GM18870 (cell line): Measurements from ENCODE around the gene CD40LG.
A peak's percentile ranks its signal among the peaks of the same experiment; 100 is the strongest.

ENCODE experiments used
- ATAC-seq: cut with Tn5 transposase; IDR thresholded peaks from one replicate; pipeline ENCODE4 v1.9.1; 2021; ENCODE audit warnings: moderate library complexity; ENCODE audit not compliant: unreplicated experiment

CD40LG gene

GRCh38 chrX:136647677-136648360, at the start of gene CD40LG:
TSS of gene CD40LG (plus strand) at chrX:136648158. CDS start at chrX:136648249, 91 bp downstream.
- ATAC-seq = no peak

GRCh38 chrX:136598631-136599030, 49.3 kb upstream of the CD40LG start:
- no peak for ATAC-seq

- no peak for ATAC-seq
Measured at GRCh38 chrX:136600059-136600458, 47.9 kb upstream of the CD40LG start.

- ATAC-seq = no peak
Measured at GRCh38 chrX:136607236-136607635, 40.7 kb upstream of the CD40LG start.

- no peak for ATAC-seq
Measured at GRCh38 chrX:136608295-136608933, 39.5 kb upstream of the CD40LG start.

- ATAC-seq = peak; percentile 84
Measured at GRCh38 chrX:136616987-136617685, 30.8 kb upstream of the CD40LG start.

- ATAC-seq = no peak
Measured at GRCh38 chrX:136619899-136620505, 28.0 kb upstream of the CD40LG start.

- no peak for ATAC-seq
Measured at GRCh38 chrX:136620780-136621179, 27.2 kb upstream of the CD40LG start.

- no peak for ATAC-seq
Measured at GRCh38 chrX:136622568-136622967, 25.4 kb upstream of the CD40LG start.

- ATAC-seq = no peak
Measured at GRCh38 chrX:136623396-136623795, 24.6 kb upstream of the CD40LG start.

GRCh38 chrX:136625246-136625645, 22.7 kb upstream of the CD40LG start:
- ATAC-seq = no peak

- ATAC-seq = peak; percentile 74
Measured at GRCh38 chrX:136626237-136626636, 21.7 kb upstream of the CD40LG start.

GRCh38 chrX:136626891-136627290, 21.1 kb upstream of the CD40LG start:
- ATAC-seq = no peak

GRCh38 chrX:136627409-136627808, 20.5 kb upstream of the CD40LG start:
- no peak for ATAC-seq

GRCh38 chrX:136629084-136629750, 18.7 kb upstream of the CD40LG start:
- ATAC-seq = no peak

GRCh38 chrX:136630881-136631280, 17.1 kb upstream of the CD40LG start:
- ATAC-seq = no peak

- ATAC-seq = peak; percentile 78
Measured at GRCh38 chrX:136635235-136635634, 12.7 kb upstream of the CD40LG start.

- ATAC-seq = no peak
Measured at GRCh38 chrX:136636121-136636520, 11.8 kb upstream of the CD40LG start.

GRCh38 chrX:136639506-136640176, 8.3 kb upstream of the CD40LG start:
- ATAC-seq = no peak

- ATAC-seq = no peak
Measured at GRCh38 chrX:136643243-136643642, 4.7 kb upstream of the CD40LG start.
